Chondrocyte (in vitro differentiated cells): Measurements from ENCODE around the gene GRIK4. TPM values are rescaled to one million over a fixed set of nuclear protein-coding genes. Genes with fewer than 3 reads are reported as not detected.

Experiments used
- DNase-seq: peaks from one replicate; pipeline ENCODE4 v3.0.0; 2021; ENCODE audit warnings: mixed read lengths, low spot score
- H3K27ac Mint-ChIP-seq: one replicate; pipeline ENCODE4 v1.8.0; 2021; ENCODE audit warnings: mild to moderate bottlenecking, moderate library complexity, mixed read lengths; ENCODE audit not compliant: unreplicated experiment
- H3K27me3 Mint-ChIP-seq: 2 replicates; pipeline ENCODE4 v1.8.0; 2021; ENCODE audit warnings: low read depth, mixed read lengths
- H3K36me3 Mint-ChIP-seq: 2 replicates; pipeline ENCODE4 v1.8.0; 2021; ENCODE audit warnings: low read depth, mixed read lengths
- H3K4me1 Mint-ChIP-seq: 2 replicates; pipeline ENCODE4 v1.8.0; 2021; ENCODE audit warnings: low read depth, mild to moderate bottlenecking, mixed read lengths
- H3K4me3 Mint-ChIP-seq: one replicate; pipeline ENCODE4 v1.8.0; 2021; ENCODE audit warnings: mild to moderate bottlenecking, moderate library complexity, mixed read lengths; ENCODE audit not compliant: unreplicated experiment
- H3K9me3 Mint-ChIP-seq: 2 replicates; pipeline ENCODE4 v1.8.0; 2021; ENCODE audit warnings: low read depth, mixed read lengths
- total RNA-seq: library from RNA; stranded (reverse); gene quantifications from 3 replicates; pipeline ENCODE4 v1.2.1, GENCODE V29; 2021
- TF ChIP-seq, protein P1 (sequence below): fragments of 200-600 bp; sonication (generic); IDR thresholded peaks from 2 replicates; pipeline ENCODE4 v1.5.0; 2021; ENCODE audit warnings: antibody characterized with exemption, mild to moderate bottlenecking, moderate library complexity

Gene GRIK4
- total RNA-seq, 1 donor from 2014 or later: 0.37 TPM

DNA sequence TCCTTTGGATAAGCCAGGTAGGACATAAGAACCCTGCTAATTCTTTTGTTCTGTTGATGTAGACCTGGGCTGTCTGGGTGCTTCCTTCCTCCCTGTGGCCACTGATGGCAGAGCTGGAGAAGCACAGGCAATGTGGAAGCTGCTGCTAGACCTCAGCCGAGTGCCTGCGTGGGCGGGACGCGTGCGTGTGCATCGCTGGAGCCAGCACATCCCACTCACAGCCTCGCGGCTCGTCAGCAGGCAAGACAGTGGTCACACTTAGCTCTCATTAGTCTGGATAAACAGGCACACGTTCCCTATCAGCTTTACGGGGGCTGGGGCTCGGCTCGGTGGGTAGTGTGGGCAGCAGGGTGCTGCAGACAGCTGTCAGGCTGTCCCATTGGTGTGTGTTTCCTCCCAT lies 155.7 kb downstream of the GRIK4 start:
- no peak for DNase-seq
- H3K4me3 Mint-ChIP-seq: no peak overlapping the region
- peaks cover 30% of the 10 kb centered on the region for H3K27me3 Mint-ChIP-seq
- no peaks in the 10 kb centered on the region for H3K36me3 Mint-ChIP-seq
- no peak overlapping the region for H3K27ac Mint-ChIP-seq
- H3K9me3 Mint-ChIP-seq: peaks cover 7% of the 10 kb centered on the region
- H3K4me1 Mint-ChIP-seq: no peaks in the 10 kb centered on the region
- TF ChIP-seq, protein P1, sequence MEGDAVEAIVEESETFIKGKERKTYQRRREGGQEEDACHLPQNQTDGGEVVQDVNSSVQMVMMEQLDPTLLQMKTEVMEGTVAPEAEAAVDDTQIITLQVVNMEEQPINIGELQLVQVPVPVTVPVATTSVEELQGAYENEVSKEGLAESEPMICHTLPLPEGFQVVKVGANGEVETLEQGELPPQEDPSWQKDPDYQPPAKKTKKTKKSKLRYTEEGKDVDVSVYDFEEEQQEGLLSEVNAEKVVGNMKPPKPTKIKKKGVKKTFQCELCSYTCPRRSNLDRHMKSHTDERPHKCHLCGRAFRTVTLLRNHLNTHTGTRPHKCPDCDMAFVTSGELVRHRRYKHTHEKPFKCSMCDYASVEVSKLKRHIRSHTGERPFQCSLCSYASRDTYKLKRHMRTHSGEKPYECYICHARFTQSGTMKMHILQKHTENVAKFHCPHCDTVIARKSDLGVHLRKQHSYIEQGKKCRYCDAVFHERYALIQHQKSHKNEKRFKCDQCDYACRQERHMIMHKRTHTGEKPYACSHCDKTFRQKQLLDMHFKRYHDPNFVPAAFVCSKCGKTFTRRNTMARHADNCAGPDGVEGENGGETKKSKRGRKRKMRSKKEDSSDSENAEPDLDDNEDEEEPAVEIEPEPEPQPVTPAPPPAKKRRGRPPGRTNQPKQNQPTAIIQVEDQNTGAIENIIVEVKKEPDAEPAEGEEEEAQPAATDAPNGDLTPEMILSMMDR: no peak

GRCh38 chr11:120667934-120668333 lies 156.4 kb downstream of the GRIK4 start:
- no peak overlapping the region for H3K4me3 Mint-ChIP-seq
- H3K36me3 Mint-ChIP-seq: no peaks in the 10 kb centered on the region
- no peak overlapping the region for H3K27ac Mint-ChIP-seq
- H3K4me1 Mint-ChIP-seq: no peaks in the 10 kb centered on the region
- no peak for DNase-seq
- TF ChIP-seq, protein P1: no peak
- H3K9me3 Mint-ChIP-seq: peaks cover 7% of the 10 kb centered on the region
- H3K27me3 Mint-ChIP-seq: peaks cover 24% of the 10 kb centered on the region

- TF ChIP-seq, protein P1: no peak
- H3K4me1 Mint-ChIP-seq: no peaks in the 10 kb centered on the region
- peaks cover 7% of the 10 kb centered on the region for H3K9me3 Mint-ChIP-seq
- H3K4me3 Mint-ChIP-seq: no peak overlapping the region
- peaks cover 18% of the 10 kb centered on the region for H3K27me3 Mint-ChIP-seq
- H3K36me3 Mint-ChIP-seq: no peaks in the 10 kb centered on the region
- no peak overlapping the region for H3K27ac Mint-ChIP-seq
- no peak for DNase-seq
Observed at GRCh38 chr11:120668537-120668936, 157.0 kb downstream of the GRIK4 start.

GRCh38 chr11:120674542-120674941 lies 163.0 kb downstream of the GRIK4 start:
- peaks cover 17% of the 10 kb centered on the region for H3K4me1 Mint-ChIP-seq
- H3K27me3 Mint-ChIP-seq: peaks cover 8% of the 10 kb centered on the region
- no peak for DNase-seq
- no peak overlapping the region for H3K4me3 Mint-ChIP-seq
- TF ChIP-seq, protein P1: no peak
- peak overlapping the region; percentile 67 for H3K27ac Mint-ChIP-seq
- peaks cover 7% of the 10 kb centered on the region for H3K9me3 Mint-ChIP-seq
- no peaks in the 10 kb centered on the region for H3K36me3 Mint-ChIP-seq

- TF ChIP-seq, protein P1: no peak
- Mint-ChIP-seq H3K4me3 (no peak overlapping the region), H3K36me3 (no peaks in the 10 kb centered on the region), H3K27ac (peak overlapping the region; percentile 67), H3K27me3 (peaks cover 12% of the 10 kb centered on the region), H3K9me3 (peaks cover 7% of the 10 kb centered on the region), H3K4me1 (peaks cover 17% of the 10 kb centered on the region)
- DNase-seq: no peak
Observed at GRCh38 chr11:120675171-120675570, 163.6 kb downstream of the GRIK4 start.
